GM23338 (cell line): Measurements from ENCODE around the gene PAX2. TPM values are rescaled to one million over a fixed set of nuclear protein-coding genes. Genes with fewer than 3 reads are reported as not detected.
A peak's percentile ranks its signal among the peaks of the same experiment; 100 is the strongest.

Experiments used
- ATAC-seq: fragments of 200-7000 bp; cut with Tn5 transposase; 3 replicates; pipeline ENCODE4 v1.9.1; 2020
- DNase-seq: peaks from one replicate; pipeline ENCODE4 v3.0.0-alpha.2; 2015; ENCODE audit warnings: low spot score
- H2AFZ ChIP-seq: fragments of 200-600 bp; sonication (generic); 2 replicates; pipeline ENCODE4 v1.8.0; 2016; ENCODE audit warnings: antibody characterized with exemption, mild to moderate bottlenecking, moderate library complexity
- H3F3A ChIP-seq: fragments of 200-600 bp; sonication (generic); replicated peaks from 2 replicates; pipeline ENCODE4 v1.8.0; 2017; ENCODE audit warnings: antibody characterized with exemption, mixed run types, low read depth
- H3K27ac ChIP-seq: fragments of 200-600 bp; sonication (generic); 2 replicates; pipeline ENCODE4 v1.6.1; 2016; ENCODE audit warnings: low read depth
- H3K27me3 ChIP-seq: fragments of 200-600 bp; sonication (generic); 2 replicates; pipeline ENCODE4 v1.8.0; 2016; ENCODE audit warnings: mild to moderate bottlenecking, mixed run types, moderate library complexity; ENCODE audit not compliant: insufficient read depth
- H3K36me3 ChIP-seq: fragments of 200-600 bp; sonication (generic); 2 replicates; pipeline ENCODE4 v1.8.0; 2016; ENCODE audit warnings: mild to moderate bottlenecking; ENCODE audit not compliant: insufficient read depth
- H3K4me1 ChIP-seq: fragments of 200-600 bp; sonication (generic); 2 replicates; pipeline ENCODE4 v1.8.0; 2016; ENCODE audit warnings: mild to moderate bottlenecking, moderate library complexity; ENCODE audit not compliant: insufficient read depth
- H3K4me2 ChIP-seq: fragments of 200-600 bp; sonication (generic); 2 replicates; pipeline ENCODE4 v1.7.1; 2017; ENCODE audit warnings: mixed run types
- H3K4me3 ChIP-seq: fragments of 200-600 bp; sonication (generic); 2 replicates; pipeline ENCODE4 v1.6.1; 2016; ENCODE audit warnings: mixed run types
- H3K79me2 ChIP-seq: fragments of 200-600 bp; sonication (generic); replicated peaks from 2 replicates; pipeline ENCODE4 v1.8.0; 2017; ENCODE audit warnings: mild to moderate bottlenecking; ENCODE audit not compliant: insufficient read depth
- H3K9me2 ChIP-seq: fragments of 200-600 bp; sonication (generic); 2 replicates; pipeline ENCODE4 v1.8.0; 2017; ENCODE audit not compliant: insufficient read depth
- H4K20me1 ChIP-seq: fragments of 200-600 bp; sonication (generic); replicated peaks from 2 replicates; pipeline ENCODE4 v1.8.0; 2017; ENCODE audit warnings: mild to moderate bottlenecking; ENCODE audit not compliant: insufficient read depth
- H3K27ac Mint-ChIP-seq: 2 replicates; pipeline ENCODE4 v1.8.0; 2020; ENCODE audit warnings: inconsistent platforms, mild to moderate bottlenecking, moderate library complexity, mixed read lengths
- H3K27me3 Mint-ChIP-seq: 3 replicates; pipeline ENCODE4 v1.8.0; 2022; ENCODE audit warnings: low read depth, mild to moderate bottlenecking, moderate library complexity, mixed read lengths, inconsistent platforms; ENCODE audit not compliant: insufficient read depth, poor library complexity
- H3K36me3 Mint-ChIP-seq: 3 replicates; pipeline ENCODE4 v1.8.0; 2021; ENCODE audit warnings: low read depth, mild to moderate bottlenecking, inconsistent platforms, moderate library complexity, mixed read lengths
- H3K4me1 Mint-ChIP-seq: 3 replicates; pipeline ENCODE4 v1.8.0; 2020; ENCODE audit warnings: mild to moderate bottlenecking, inconsistent platforms, mixed read lengths
- H3K4me3 Mint-ChIP-seq: 3 replicates; pipeline ENCODE4 v1.8.0; 2021; ENCODE audit warnings: moderate library complexity, mild to moderate bottlenecking, inconsistent platforms, mixed read lengths
- H3K9me3 Mint-ChIP-seq: 3 replicates; pipeline ENCODE4 v1.8.0; 2020; ENCODE audit warnings: moderate library complexity, mild to moderate bottlenecking, inconsistent platforms, mixed read lengths
- CREB1 ChIP-seq: fragments of 250-450 bp; sonication (Bioruptor Pico); IDR thresholded peaks from 2 replicates; pipeline ENCODE4 v1.5.0; 2020; ENCODE audit warnings: low read depth, mild to moderate bottlenecking, moderate library complexity
- EZH2 ChIP-seq: fragments of 200-600 bp; sonication (generic); IDR thresholded peaks from one replicate; pipeline ENCODE4 v1.8.0; 2017; ENCODE audit warnings: antibody characterized with exemption, mild to moderate bottlenecking, low read depth; ENCODE audit not compliant: unreplicated experiment
- EZH2phosphoT487 ChIP-seq: fragments of 200-600 bp; sonication (generic); IDR thresholded peaks from one replicate; pipeline ENCODE4 v1.8.1; 2018; ENCODE audit warnings: antibody characterized with exemption; ENCODE audit not compliant: unreplicated experiment
- JUNB ChIP-seq: IDR thresholded peaks from one replicate; pipeline ENCODE4 v1.6.1; 2016; ENCODE audit warnings: antibody characterized with exemption; ENCODE audit not compliant: unreplicated experiment
- POLR2AphosphoS5 ChIP-seq: IDR thresholded peaks from 2 replicates; pipeline ENCODE4 v1.6.1; 2016; ENCODE audit warnings: antibody characterized with exemption, low read depth
- STAT1 ChIP-seq: IDR thresholded peaks from one replicate; pipeline ENCODE4 v1.6.1; 2016; ENCODE audit warnings: antibody characterized with exemption; ENCODE audit not compliant: unreplicated experiment
- ZNF114 ChIP-seq: fragments of 250-450 bp; sonication (Bioruptor Pico); IDR thresholded peaks from 2 replicates; pipeline ENCODE4 v1.5.0; 2020; ENCODE audit warnings: mild to moderate bottlenecking, moderate library complexity
- ZNF331 ChIP-seq: fragments of 250-450 bp; sonication (Bioruptor Pico); IDR thresholded peaks from 2 replicates; pipeline ENCODE4 v1.5.0; 2020; ENCODE audit warnings: low read depth, mild to moderate bottlenecking, moderate library complexity
- polyA plus RNA-seq: library from polyadenylated mRNA; unstranded; fragments of >200 nt; fragmentation: Nextera tagmentation; extraction: Ambion mirVana; gene quantifications from 2 replicates; pipeline ENCODE4 v1.2.1, GENCODE V29; 2016
- total RNA-seq: library from RNA; depleted of rRNA; stranded (reverse); fragments of >200 nt; shearing (Covaris generic); gene quantifications from 2 replicates; pipeline ENCODE4 v1.2.3, GENCODE V29; 2014
- TF ChIP-seq, protein P1 (sequence below): IDR thresholded peaks from one replicate; pipeline ENCODE4 v1.6.1; 2018; ENCODE audit warnings: antibody characterized with exemption; ENCODE audit not compliant: unreplicated experiment
- TF ChIP-seq, protein P2 (sequence below), 2 experiments: fragments of 200-600 bp in 1 of 2; sonication (generic) in 1 of 2; conservative IDR thresholded peaks; 2 replicates each; pipeline versions ENCODE4 v1.5.1 to v1.6.1; 2016 to 2017; ENCODE audit warnings: antibody characterized with exemption in 2 of 2, low read depth in 2 of 2, mild to moderate bottlenecking in 2 of 2, moderate library complexity in 1 of 2

Gene PAX2
- total and polyA plus RNA-seq, 2 experiments from 2014 or later: not detected

DNA sequence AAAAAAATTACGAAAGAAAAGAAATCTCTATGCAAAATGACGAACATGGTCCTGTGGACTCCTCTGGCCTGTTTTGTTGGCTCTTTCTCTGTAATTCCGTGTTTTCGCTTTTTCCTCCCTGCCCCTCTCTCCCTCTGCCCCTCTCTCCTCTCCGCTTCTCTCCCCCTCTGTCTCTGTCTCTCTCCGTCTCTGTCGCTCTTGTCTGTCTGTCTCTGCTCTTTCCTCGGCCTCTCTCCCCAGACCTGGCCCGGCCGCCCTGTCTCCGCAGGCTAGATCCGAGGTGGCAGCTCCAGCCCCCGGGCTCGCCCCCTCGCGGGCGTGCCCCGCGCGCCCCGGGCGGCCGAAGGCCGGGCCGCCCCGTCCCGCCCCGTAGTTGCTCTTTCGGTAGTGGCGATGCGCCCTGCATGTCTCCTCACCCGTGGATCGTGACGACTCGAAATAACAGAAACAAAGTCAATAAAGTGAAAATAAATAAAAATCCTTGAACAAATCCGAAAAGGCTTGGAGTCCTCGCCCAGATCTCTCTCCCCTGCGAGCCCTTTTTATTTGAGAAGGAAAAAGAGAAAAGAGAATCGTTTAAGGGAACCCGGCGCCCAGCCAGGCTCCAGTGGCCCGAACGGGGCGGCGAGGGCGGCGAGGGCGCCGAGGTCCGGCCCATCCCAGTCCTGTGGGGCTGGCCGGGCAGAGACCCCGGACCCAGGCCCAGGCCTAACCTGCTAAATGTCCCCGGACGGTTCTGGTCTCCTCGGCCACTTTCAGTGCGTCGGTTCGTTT lies 83.9 kb downstream of the PAX2 start:
- H3K4me2 ChIP-seq: peak overlapping the region; percentile 77
- H3K9me2 ChIP-seq: no peaks in the 10 kb centered on the region
- Mint-ChIP-seq H3K27ac (no peak overlapping the region), H3K9me3 (peaks cover 2% of the 10 kb centered on the region; the same call in 2 of the 3 replicates), H3K4me1 (peaks cover 39% of the 10 kb centered on the region), H3K36me3 (no peaks in the 10 kb centered on the region; the same call in 2 of the 3 replicates), H3K4me3 (peak overlapping the region; percentile 63), H3K27me3 (peaks cover 91% of the 10 kb centered on the region)
- no peaks in the 10 kb centered on the region for H3K79me2 ChIP-seq
- peak overlapping the region; percentile 52 for H3K4me3 ChIP-seq
- DNase-seq (peak; percentile 67), ATAC-seq (peak; percentile 2; the same call in 2 of the 3 replicates)
- H2AFZ ChIP-seq: 0 out of 2 replicates have a peak overlapping the region, but pooled peaks have one; percentile 38
- TF ChIP-seq ZNF114 (CRISPR knock-in tag): no peak
- TF ChIP-seq, protein P1, sequence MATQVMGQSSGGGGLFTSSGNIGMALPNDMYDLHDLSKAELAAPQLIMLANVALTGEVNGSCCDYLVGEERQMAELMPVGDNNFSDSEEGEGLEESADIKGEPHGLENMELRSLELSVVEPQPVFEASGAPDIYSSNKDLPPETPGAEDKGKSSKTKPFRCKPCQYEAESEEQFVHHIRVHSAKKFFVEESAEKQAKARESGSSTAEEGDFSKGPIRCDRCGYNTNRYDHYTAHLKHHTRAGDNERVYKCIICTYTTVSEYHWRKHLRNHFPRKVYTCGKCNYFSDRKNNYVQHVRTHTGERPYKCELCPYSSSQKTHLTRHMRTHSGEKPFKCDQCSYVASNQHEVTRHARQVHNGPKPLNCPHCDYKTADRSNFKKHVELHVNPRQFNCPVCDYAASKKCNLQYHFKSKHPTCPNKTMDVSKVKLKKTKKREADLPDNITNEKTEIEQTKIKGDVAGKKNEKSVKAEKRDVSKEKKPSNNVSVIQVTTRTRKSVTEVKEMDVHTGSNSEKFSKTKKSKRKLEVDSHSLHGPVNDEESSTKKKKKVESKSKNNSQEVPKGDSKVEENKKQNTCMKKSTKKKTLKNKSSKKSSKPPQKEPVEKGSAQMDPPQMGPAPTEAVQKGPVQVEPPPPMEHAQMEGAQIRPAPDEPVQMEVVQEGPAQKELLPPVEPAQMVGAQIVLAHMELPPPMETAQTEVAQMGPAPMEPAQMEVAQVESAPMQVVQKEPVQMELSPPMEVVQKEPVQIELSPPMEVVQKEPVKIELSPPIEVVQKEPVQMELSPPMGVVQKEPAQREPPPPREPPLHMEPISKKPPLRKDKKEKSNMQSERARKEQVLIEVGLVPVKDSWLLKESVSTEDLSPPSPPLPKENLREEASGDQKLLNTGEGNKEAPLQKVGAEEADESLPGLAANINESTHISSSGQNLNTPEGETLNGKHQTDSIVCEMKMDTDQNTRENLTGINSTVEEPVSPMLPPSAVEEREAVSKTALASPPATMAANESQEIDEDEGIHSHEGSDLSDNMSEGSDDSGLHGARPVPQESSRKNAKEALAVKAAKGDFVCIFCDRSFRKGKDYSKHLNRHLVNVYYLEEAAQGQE: no peak
- no peak for TF ChIP-seq CREB1 (CRISPR knock-in tag)
- TF ChIP-seq ZNF331 (CRISPR knock-in tag): no peak
- TF ChIP-seq STAT1: no peak
- TF ChIP-seq EZH2: peak; percentile 98
- TF ChIP-seq, protein P2, sequence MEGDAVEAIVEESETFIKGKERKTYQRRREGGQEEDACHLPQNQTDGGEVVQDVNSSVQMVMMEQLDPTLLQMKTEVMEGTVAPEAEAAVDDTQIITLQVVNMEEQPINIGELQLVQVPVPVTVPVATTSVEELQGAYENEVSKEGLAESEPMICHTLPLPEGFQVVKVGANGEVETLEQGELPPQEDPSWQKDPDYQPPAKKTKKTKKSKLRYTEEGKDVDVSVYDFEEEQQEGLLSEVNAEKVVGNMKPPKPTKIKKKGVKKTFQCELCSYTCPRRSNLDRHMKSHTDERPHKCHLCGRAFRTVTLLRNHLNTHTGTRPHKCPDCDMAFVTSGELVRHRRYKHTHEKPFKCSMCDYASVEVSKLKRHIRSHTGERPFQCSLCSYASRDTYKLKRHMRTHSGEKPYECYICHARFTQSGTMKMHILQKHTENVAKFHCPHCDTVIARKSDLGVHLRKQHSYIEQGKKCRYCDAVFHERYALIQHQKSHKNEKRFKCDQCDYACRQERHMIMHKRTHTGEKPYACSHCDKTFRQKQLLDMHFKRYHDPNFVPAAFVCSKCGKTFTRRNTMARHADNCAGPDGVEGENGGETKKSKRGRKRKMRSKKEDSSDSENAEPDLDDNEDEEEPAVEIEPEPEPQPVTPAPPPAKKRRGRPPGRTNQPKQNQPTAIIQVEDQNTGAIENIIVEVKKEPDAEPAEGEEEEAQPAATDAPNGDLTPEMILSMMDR (conservative IDR thresholded peaks at IDR 0.05; ENCODE audit: low read depth in 2 of 2): no peak
- no peak for TF ChIP-seq JUNB
- TF ChIP-seq POLR2AphosphoS5: no peak
- peak; percentile 86 for TF ChIP-seq EZH2phosphoT487
- peaks cover 100% of the 10 kb centered on the region for H3K27me3 ChIP-seq
- no peaks in the 10 kb centered on the region for H3F3A ChIP-seq
- no peaks in the 10 kb centered on the region for H3K36me3 ChIP-seq
- peaks cover 5% of the 10 kb centered on the region for H4K20me1 ChIP-seq
- peaks cover 26% of the 10 kb centered on the region for H3K4me1 ChIP-seq
- no peak overlapping the region for H3K27ac ChIP-seq
